ENCODE data around the gene EPB41L4A.

Gene EPB41L4A

DNA sequence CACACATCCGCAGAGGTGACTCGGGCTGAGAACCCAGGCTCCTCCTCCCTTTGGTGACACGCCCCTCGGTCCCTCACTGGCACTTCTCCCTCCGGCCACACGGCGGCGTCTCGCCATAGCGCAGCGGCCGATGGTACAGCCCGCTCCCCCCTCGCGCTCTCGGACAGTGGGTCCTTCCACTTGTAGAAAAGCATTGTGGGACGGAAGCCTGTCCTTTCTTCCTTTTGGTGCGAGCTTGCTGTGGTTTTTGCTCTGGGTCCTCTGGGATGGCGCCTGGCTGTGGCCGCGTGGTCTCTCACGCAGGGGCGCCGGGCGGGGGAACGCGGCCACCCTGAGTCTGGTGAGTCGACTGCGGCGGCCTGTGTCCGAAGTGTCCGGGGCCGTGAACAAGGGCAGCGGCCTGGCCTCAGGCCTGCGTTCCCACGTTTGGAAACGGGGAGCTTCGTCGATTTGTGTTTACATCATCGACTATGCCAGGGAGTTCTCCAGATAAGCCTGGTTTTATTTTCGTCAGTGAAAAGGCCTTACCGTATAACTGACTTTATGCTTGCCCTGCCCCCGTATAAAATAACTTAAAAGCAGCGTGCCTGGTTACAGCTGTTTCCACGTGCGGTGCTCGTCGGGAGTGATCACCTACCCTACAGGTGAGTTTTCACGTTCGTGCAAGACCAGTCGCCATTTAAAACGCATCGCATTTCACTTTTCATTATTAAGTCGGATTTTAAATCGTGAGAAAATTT is 258.3 kb downstream of the EPB41L4A start:
- Mint-ChIP-seq H3K36me3 (ENCODE audit: low read depth) (peaks cover 30% of the 10 kb centered on the region), H3K4me3 (peak overlapping the region; percentile 93 to 96 (median 93)), H3K27ac (peak overlapping the region; percentile 13 to 87 (median 70)), H3K4me1 (peaks cover 7% of the 10 kb centered on the region), H3K9me3 (peaks cover 5% of the 10 kb centered on the region), H3K27me3 (ENCODE audit: low read depth) (no peaks in the 10 kb centered on the region)
- TF ChIP-seq, protein P1, sequence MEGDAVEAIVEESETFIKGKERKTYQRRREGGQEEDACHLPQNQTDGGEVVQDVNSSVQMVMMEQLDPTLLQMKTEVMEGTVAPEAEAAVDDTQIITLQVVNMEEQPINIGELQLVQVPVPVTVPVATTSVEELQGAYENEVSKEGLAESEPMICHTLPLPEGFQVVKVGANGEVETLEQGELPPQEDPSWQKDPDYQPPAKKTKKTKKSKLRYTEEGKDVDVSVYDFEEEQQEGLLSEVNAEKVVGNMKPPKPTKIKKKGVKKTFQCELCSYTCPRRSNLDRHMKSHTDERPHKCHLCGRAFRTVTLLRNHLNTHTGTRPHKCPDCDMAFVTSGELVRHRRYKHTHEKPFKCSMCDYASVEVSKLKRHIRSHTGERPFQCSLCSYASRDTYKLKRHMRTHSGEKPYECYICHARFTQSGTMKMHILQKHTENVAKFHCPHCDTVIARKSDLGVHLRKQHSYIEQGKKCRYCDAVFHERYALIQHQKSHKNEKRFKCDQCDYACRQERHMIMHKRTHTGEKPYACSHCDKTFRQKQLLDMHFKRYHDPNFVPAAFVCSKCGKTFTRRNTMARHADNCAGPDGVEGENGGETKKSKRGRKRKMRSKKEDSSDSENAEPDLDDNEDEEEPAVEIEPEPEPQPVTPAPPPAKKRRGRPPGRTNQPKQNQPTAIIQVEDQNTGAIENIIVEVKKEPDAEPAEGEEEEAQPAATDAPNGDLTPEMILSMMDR (IDR thresholded peaks at IDR 0.05; ENCODE audit: unreplicated experiment in 3 of 3) = peak; percentile 99

DNA sequence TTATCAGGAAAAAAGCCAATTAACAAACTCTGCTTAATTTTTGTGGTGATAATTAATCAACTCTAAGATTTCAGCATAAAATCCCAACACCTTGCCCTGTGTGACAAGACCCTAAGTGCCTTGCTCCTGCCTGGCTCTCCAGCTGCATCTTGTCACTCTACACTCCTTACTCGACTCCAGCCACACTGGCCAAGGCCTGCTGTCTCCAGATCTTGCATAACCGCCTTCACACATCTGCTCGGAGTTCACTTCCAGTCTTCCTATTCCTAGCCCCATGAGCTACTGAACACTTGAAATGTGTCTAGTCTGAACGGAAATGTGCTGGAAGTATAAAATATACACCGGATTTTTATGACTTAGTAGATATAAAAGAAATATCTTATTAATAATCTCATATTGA is 259.6 kb downstream of the EPB41L4A start:
- peaks cover 7% of the 10 kb centered on the region for H3K4me1 Mint-ChIP-seq
- H3K4me3 Mint-ChIP-seq = peak overlapping the region in 2 of 3 experiments; percentile 32 to 51
- TF ChIP-seq, protein P1 (IDR thresholded peaks at IDR 0.05; ENCODE audit: unreplicated experiment in 3 of 3) = no peak
- H3K27me3 Mint-ChIP-seq (ENCODE audit: low read depth) = no peaks in the 10 kb centered on the region
- H3K36me3 Mint-ChIP-seq (ENCODE audit: low read depth) = peaks cover 24% of the 10 kb centered on the region
- peaks cover 5% of the 10 kb centered on the region for H3K9me3 Mint-ChIP-seq
- peak overlapping the region in 1 of 3 experiments; percentile 19 for H3K27ac Mint-ChIP-seq

DNA sequence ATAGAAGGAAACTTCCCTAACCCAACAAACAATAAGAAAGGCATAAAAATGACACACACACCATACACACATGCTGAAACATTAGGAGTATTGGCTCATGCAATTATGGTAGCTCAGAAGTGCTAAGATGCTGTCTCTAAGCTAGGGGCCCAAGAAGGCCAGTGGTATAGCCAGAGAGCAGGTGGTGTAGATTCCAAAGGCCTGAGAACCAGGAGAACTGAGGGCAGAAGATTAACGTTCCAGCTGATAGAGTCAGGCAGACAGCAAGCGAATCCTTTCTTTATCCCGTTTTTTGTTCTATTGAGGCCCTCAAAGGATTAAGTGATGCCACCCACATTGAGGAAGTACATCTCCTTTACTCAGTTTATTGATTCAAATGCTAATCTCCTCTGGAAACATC is 262.9 kb downstream of the EPB41L4A start:
- Mint-ChIP-seq H3K36me3 (ENCODE audit: low read depth) (no peaks in the 10 kb centered on the region), H3K27ac (no peak overlapping the region), H3K4me1 (peaks cover 7% of the 10 kb centered on the region), H3K4me3 (no peak overlapping the region), H3K27me3 (ENCODE audit: low read depth) (no peaks in the 10 kb centered on the region), H3K9me3 (peaks cover 5% of the 10 kb centered on the region)
- TF ChIP-seq, protein P1 (IDR thresholded peaks at IDR 0.05; ENCODE audit: unreplicated experiment in 3 of 3) = no peak

DNA sequence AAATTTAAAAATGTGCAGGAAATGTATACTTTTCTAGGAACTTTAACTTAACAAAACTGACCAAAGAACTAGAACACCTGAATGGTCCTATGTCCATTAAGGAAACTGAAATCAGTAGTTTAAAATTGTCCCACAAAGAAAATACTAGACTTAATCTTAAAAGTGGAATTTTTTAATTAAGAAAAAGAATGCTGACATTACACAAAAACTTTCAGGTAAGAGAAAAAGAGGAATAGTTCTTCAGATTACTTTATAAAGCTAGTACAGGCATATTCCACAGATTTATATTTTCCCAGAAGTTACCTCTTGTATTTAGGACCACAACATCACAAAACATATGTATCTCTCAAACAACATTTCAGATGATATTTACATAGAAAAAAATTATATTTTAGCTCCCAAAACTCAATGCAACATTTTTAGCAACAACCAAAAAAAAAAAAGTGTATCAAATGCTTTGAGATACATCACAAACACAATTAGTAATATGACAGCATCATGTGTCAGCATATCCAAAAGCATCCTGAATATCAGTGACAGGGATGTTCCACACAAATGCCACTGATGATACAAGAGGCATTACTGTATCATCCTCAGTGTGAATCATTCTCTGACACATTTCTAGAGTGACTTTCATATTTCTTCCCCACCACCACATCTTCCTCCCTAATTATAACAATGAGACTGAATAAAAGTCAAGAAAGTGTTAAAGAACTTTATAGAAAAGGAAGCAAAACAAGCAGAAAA is 264.0 kb downstream of the EPB41L4A start:
- H3K4me3 Mint-ChIP-seq = no peak overlapping the region
- H3K27me3 Mint-ChIP-seq (ENCODE audit: low read depth) = no peaks in the 10 kb centered on the region
- peaks cover under 1% of the 10 kb centered on the region for H3K4me1 Mint-ChIP-seq
- H3K27ac Mint-ChIP-seq = no peak overlapping the region
- H3K9me3 Mint-ChIP-seq = peaks cover 9% of the 10 kb centered on the region
- H3K36me3 Mint-ChIP-seq (ENCODE audit: low read depth) = no peaks in the 10 kb centered on the region
- TF ChIP-seq, protein P1 (IDR thresholded peaks at IDR 0.05; ENCODE audit: unreplicated experiment in 3 of 3) = no peak

DNA sequence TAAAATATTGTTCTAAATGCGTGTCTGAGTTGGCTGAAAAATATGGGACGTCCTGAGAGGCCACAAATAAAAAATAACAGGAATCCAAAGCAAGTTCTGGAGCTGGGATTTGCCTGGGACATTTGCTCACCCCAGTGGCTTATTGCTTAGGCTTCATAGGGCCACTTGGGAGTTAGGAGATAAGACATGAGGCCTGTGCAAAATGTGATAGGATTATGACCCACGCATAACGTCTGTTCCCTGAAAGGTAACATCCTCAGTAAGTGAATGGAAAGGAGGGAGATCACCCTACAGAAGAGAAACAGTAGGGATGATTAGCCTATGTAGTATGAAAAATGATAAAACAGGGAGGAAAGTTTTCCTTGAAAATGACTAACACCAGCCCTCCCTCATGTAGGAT is 269.4 kb downstream of the EPB41L4A start:
- TF ChIP-seq, protein P1 (IDR thresholded peaks at IDR 0.05; ENCODE audit: unreplicated experiment in 3 of 3) = no peak
- no peak overlapping the region for H3K27ac Mint-ChIP-seq

More for the DNA sequence above, 269.4 kb downstream of the EPB41L4A start:
- Mint-ChIP-seq H3K27me3 (ENCODE audit: low read depth) (no peaks in the 10 kb centered on the region), H3K4me3 (no peak overlapping the region), H3K36me3 (ENCODE audit: low read depth) (no peaks in the 10 kb centered on the region), H3K4me1 (peaks cover 16% of the 10 kb centered on the region), H3K9me3 (peaks cover 10% of the 10 kb centered on the region)
